ENCODE data around the gene MAD1L1.
"Not testable (repeated sequence)": the region's sequence is repeated elsewhere in the genome, so short reads cannot be mapped to it uniquely, and the experiment has no call there.

MAD1L1 gene

GRCh38 chr7:1998146-1998545 lies 234.6 kb downstream of the MAD1L1 start:
- H3K27ac ChIP-seq (ENCODE audit: low read depth in 2 of 2, low read length in 2 of 2): no peak overlapping the region
- no peaks in the 10 kb centered on the region for H3K9me3 ChIP-seq (ENCODE audit: control insufficient read depth in 2 of 2, low read length in 2 of 2)
- no peaks in the 10 kb centered on the region for H3K36me3 ChIP-seq (ENCODE audit: control insufficient read depth in 2 of 2, insufficient read depth in 2 of 2, low read length in 2 of 2)
- no peaks in the 10 kb centered on the region for H3K4me1 ChIP-seq (ENCODE audit: control insufficient read depth in 2 of 2, insufficient read depth in 2 of 2, low read length in 2 of 2)
- H3K27me3 ChIP-seq (ENCODE audit: control insufficient read depth in 2 of 2, insufficient read depth in 2 of 2, low read length in 2 of 2): no peaks in the 10 kb centered on the region
- no peak overlapping the region for H3K4me3 ChIP-seq (ENCODE audit: low read length in 2 of 2)
- H3K9ac ChIP-seq (ENCODE audit: low read depth in 1 of 2, low read length in 2 of 2): no peak overlapping the region

GRCh38 chr7:1997537-1998076 lies 235.1 kb downstream of the MAD1L1 start:
- H3K9me3 ChIP-seq (ENCODE audit: control insufficient read depth in 2 of 2, low read length in 2 of 2): no peaks in the 10 kb centered on the region
- H3K27me3 ChIP-seq (ENCODE audit: control insufficient read depth in 2 of 2, insufficient read depth in 2 of 2, low read length in 2 of 2): no peaks in the 10 kb centered on the region
- no peak overlapping the region for H3K4me3 ChIP-seq (ENCODE audit: low read length in 2 of 2)
- H3K9ac ChIP-seq (ENCODE audit: low read depth in 1 of 2, low read length in 2 of 2): no peak overlapping the region
- no peaks in the 10 kb centered on the region for H3K36me3 ChIP-seq (ENCODE audit: control insufficient read depth in 2 of 2, insufficient read depth in 2 of 2, low read length in 2 of 2)
- no peaks in the 10 kb centered on the region for H3K4me1 ChIP-seq (ENCODE audit: control insufficient read depth in 2 of 2, insufficient read depth in 2 of 2, low read length in 2 of 2)
- H3K27ac ChIP-seq (ENCODE audit: low read depth in 2 of 2, low read length in 2 of 2): no peak overlapping the region

GRCh38 chr7:1996816-1997215 lies 235.9 kb downstream of the MAD1L1 start:
- no peaks in the 10 kb centered on the region for H3K36me3 ChIP-seq (ENCODE audit: control insufficient read depth in 2 of 2, insufficient read depth in 2 of 2, low read length in 2 of 2)
- H3K27ac ChIP-seq (ENCODE audit: low read depth in 2 of 2, low read length in 2 of 2): no peak overlapping the region
- H3K9ac ChIP-seq (ENCODE audit: low read depth in 1 of 2, low read length in 2 of 2): no peak overlapping the region
- H3K4me3 ChIP-seq (ENCODE audit: low read length in 2 of 2): no peak overlapping the region
- no peaks in the 10 kb centered on the region for H3K27me3 ChIP-seq (ENCODE audit: control insufficient read depth in 2 of 2, insufficient read depth in 2 of 2, low read length in 2 of 2)
- no peaks in the 10 kb centered on the region for H3K9me3 ChIP-seq (ENCODE audit: control insufficient read depth in 2 of 2, low read length in 2 of 2)
- H3K4me1 ChIP-seq (ENCODE audit: control insufficient read depth in 2 of 2, insufficient read depth in 2 of 2, low read length in 2 of 2): no peaks in the 10 kb centered on the region

- H3K36me3 ChIP-seq (ENCODE audit: control insufficient read depth in 2 of 2, insufficient read depth in 2 of 2, low read length in 2 of 2); H3K27me3 ChIP-seq (ENCODE audit: control insufficient read depth in 2 of 2, insufficient read depth in 2 of 2, low read length in 2 of 2); H3K9me3 ChIP-seq (ENCODE audit: control insufficient read depth in 2 of 2, low read length in 2 of 2); H3K27ac ChIP-seq (ENCODE audit: low read depth in 2 of 2, low read length in 2 of 2); H3K4me3 ChIP-seq (ENCODE audit: low read length in 2 of 2); H3K9ac ChIP-seq (ENCODE audit: low read depth in 1 of 2, low read length in 2 of 2); H3K4me1 ChIP-seq (ENCODE audit: control insufficient read depth in 2 of 2, insufficient read depth in 2 of 2, low read length in 2 of 2): not testable (repeated sequence)
Observed at GRCh38 chr7:1995911-1996420, 236.8 kb downstream of the MAD1L1 start.

GRCh38 chr7:1995426-1995825 lies 237.3 kb downstream of the MAD1L1 start:
- Histone ChIP-seq H3K9ac (ENCODE audit: low read depth in 1 of 2, low read length in 2 of 2) (no peak overlapping the region), H3K36me3 (ENCODE audit: control insufficient read depth in 2 of 2, insufficient read depth in 2 of 2, low read length in 2 of 2) (no peaks in the 10 kb centered on the region), H3K9me3 (ENCODE audit: control insufficient read depth in 2 of 2, low read length in 2 of 2) (no peaks in the 10 kb centered on the region), H3K4me1 (ENCODE audit: control insufficient read depth in 2 of 2, insufficient read depth in 2 of 2, low read length in 2 of 2) (no peaks in the 10 kb centered on the region), H3K4me3 (ENCODE audit: low read length in 2 of 2) (no peak overlapping the region), H3K27me3 (ENCODE audit: control insufficient read depth in 2 of 2, insufficient read depth in 2 of 2, low read length in 2 of 2) (no peaks in the 10 kb centered on the region), H3K27ac (ENCODE audit: low read depth in 2 of 2, low read length in 2 of 2) (no peak overlapping the region)

GRCh38 chr7:1994931-1995330 lies 237.8 kb downstream of the MAD1L1 start:
- Histone ChIP-seq H3K4me3 (ENCODE audit: low read length in 2 of 2) (no peak overlapping the region), H3K27ac (ENCODE audit: low read depth in 2 of 2, low read length in 2 of 2) (no peak overlapping the region), H3K4me1 (ENCODE audit: control insufficient read depth in 2 of 2, insufficient read depth in 2 of 2, low read length in 2 of 2) (no peaks in the 10 kb centered on the region), H3K27me3 (ENCODE audit: control insufficient read depth in 2 of 2, insufficient read depth in 2 of 2, low read length in 2 of 2) (no peaks in the 10 kb centered on the region), H3K9me3 (ENCODE audit: control insufficient read depth in 2 of 2, low read length in 2 of 2) (no peaks in the 10 kb centered on the region), H3K36me3 (ENCODE audit: control insufficient read depth in 2 of 2, insufficient read depth in 2 of 2, low read length in 2 of 2) (no peaks in the 10 kb centered on the region), H3K9ac (ENCODE audit: low read depth in 1 of 2, low read length in 2 of 2) (no peak overlapping the region)

- H3K4me3 ChIP-seq (ENCODE audit: low read length in 2 of 2): no peak overlapping the region
- no peaks in the 10 kb centered on the region for H3K9me3 ChIP-seq (ENCODE audit: control insufficient read depth in 2 of 2, low read length in 2 of 2)
- no peak overlapping the region for H3K9ac ChIP-seq (ENCODE audit: low read depth in 1 of 2, low read length in 2 of 2)
- H3K36me3 ChIP-seq (ENCODE audit: control insufficient read depth in 2 of 2, insufficient read depth in 2 of 2, low read length in 2 of 2): no peaks in the 10 kb centered on the region
- H3K4me1 ChIP-seq (ENCODE audit: control insufficient read depth in 2 of 2, insufficient read depth in 2 of 2, low read length in 2 of 2): no peaks in the 10 kb centered on the region
- no peak overlapping the region for H3K27ac ChIP-seq (ENCODE audit: low read depth in 2 of 2, low read length in 2 of 2)
- no peaks in the 10 kb centered on the region for H3K27me3 ChIP-seq (ENCODE audit: control insufficient read depth in 2 of 2, insufficient read depth in 2 of 2, low read length in 2 of 2)
Observed at GRCh38 chr7:1993776-1994740, 238.7 kb downstream of the MAD1L1 start.

- Histone ChIP-seq H3K9ac (ENCODE audit: low read depth in 1 of 2, low read length in 2 of 2) (no peak overlapping the region), H3K27me3 (ENCODE audit: control insufficient read depth in 2 of 2, insufficient read depth in 2 of 2, low read length in 2 of 2) (no peaks in the 10 kb centered on the region), H3K27ac (ENCODE audit: low read depth in 2 of 2, low read length in 2 of 2) (no peak overlapping the region), H3K36me3 (ENCODE audit: control insufficient read depth in 2 of 2, insufficient read depth in 2 of 2, low read length in 2 of 2) (no peaks in the 10 kb centered on the region), H3K4me3 (ENCODE audit: low read length in 2 of 2) (no peak overlapping the region), H3K4me1 (ENCODE audit: control insufficient read depth in 2 of 2, insufficient read depth in 2 of 2, low read length in 2 of 2) (no peaks in the 10 kb centered on the region), H3K9me3 (ENCODE audit: control insufficient read depth in 2 of 2, low read length in 2 of 2) (no peaks in the 10 kb centered on the region)
Observed at GRCh38 chr7:1993031-1993695, 239.6 kb downstream of the MAD1L1 start.

GRCh38 chr7:1992554-1992953 lies 240.2 kb downstream of the MAD1L1 start:
- H3K9ac ChIP-seq (ENCODE audit: low read depth in 1 of 2, low read length in 2 of 2): no peak overlapping the region

More at GRCh38 chr7:1992554-1992953, 240.2 kb downstream of the MAD1L1 start:
- no peaks in the 10 kb centered on the region for H3K4me1 ChIP-seq (ENCODE audit: control insufficient read depth in 2 of 2, insufficient read depth in 2 of 2, low read length in 2 of 2)
- H3K27ac ChIP-seq (ENCODE audit: low read depth in 2 of 2, low read length in 2 of 2): no peak overlapping the region
- no peak overlapping the region for H3K4me3 ChIP-seq (ENCODE audit: low read length in 2 of 2)
- H3K27me3 ChIP-seq (ENCODE audit: control insufficient read depth in 2 of 2, insufficient read depth in 2 of 2, low read length in 2 of 2): no peaks in the 10 kb centered on the region
- H3K36me3 ChIP-seq (ENCODE audit: control insufficient read depth in 2 of 2, insufficient read depth in 2 of 2, low read length in 2 of 2): no peaks in the 10 kb centered on the region
- no peaks in the 10 kb centered on the region for H3K9me3 ChIP-seq (ENCODE audit: control insufficient read depth in 2 of 2, low read length in 2 of 2)

All from mucosa of rectum (tissue), 2 donors.